Common myeloid progenitor, CD34-positive (primary cell): ENCODE results near the gene SEC61A1.

Source experiments
- CTCF ChIA-PET: fragments of 350-600 bp; sonication (Branson Sonifier 250); formaldehyde crosslinking; loops from one replicate; lab custom pipeline; 2021; ENCODE audit warnings: antibody characterized with exemption; lab: Charles Lee
- POLR2A ChIA-PET: fragments of 350-600 bp; sonication (Branson Sonifier 250); formaldehyde crosslinking; loops from one replicate; lab custom pipeline; 2021; ENCODE audit warnings: antibody characterized with exemption; lab: Charles Lee
- DNase-seq, 3 donors: peaks; one replicate each; pipeline versions ENCODE4 v3.0.0 to v3.0.0-alpha.2; 2013
- H3K27ac ChIP-seq, 2 experiments: 1 replicate in 1 of 2; 2 replicates in 1 of 2; pipeline ENCODE4 v1.7.0; 2013; ENCODE audit warnings: inconsistent platforms in 2 of 2, low read length in 2 of 2, mild to moderate bottlenecking in 2 of 2, low read depth in 1 of 2, moderate library complexity in 1 of 2; ENCODE audit not compliant: severe bottlenecking in 2 of 2, insufficient read depth in 1 of 2, poor library complexity in 1 of 2
- H3K27me3 ChIP-seq, 5 experiments: replicated peaks in 2 of 5; 1 replicate in 3 of 5; 2 replicates in 2 of 5; pipeline versions ENCODE4 v1.6.1 to v1.7.0; 2013; ENCODE audit warnings: low read length in 4 of 5, mild to moderate bottlenecking in 2 of 5, moderate library complexity in 2 of 5, inconsistent platforms in 1 of 5; ENCODE audit not compliant: insufficient read depth in 5 of 5, control insufficient read depth in 4 of 5
- H3K36me3 ChIP-seq, 4 experiments: 1 replicate in 2 of 4; 2 replicates in 2 of 4; pipeline versions ENCODE4 v1.6.1 to v1.7.0; 2013; ENCODE audit warnings: low read length in 3 of 4, control low read depth in 1 of 4, mild to moderate bottlenecking in 1 of 4; ENCODE audit not compliant: control insufficient read depth in 4 of 4, insufficient read depth in 4 of 4
- H3K4me1 ChIP-seq, 4 experiments: 1 replicate in 3 of 4; 2 replicates in 1 of 4; pipeline versions ENCODE4 v1.6.1 to v1.7.1; 2013; ENCODE audit warnings: low read length in 3 of 4, mild to moderate bottlenecking in 3 of 4, control low read depth in 1 of 4, inconsistent platforms in 1 of 4, moderate library complexity in 1 of 4; ENCODE audit not compliant: control insufficient read depth in 4 of 4, insufficient read depth in 4 of 4; ENCODE audit errors: control extremely low read depth in 1 of 4
- H3K4me3 ChIP-seq, 7 experiments: 1 replicate in 4 of 7; 2 replicates in 3 of 7; pipeline versions ENCODE4 v1.5.1 to v1.7.0; 2013; ENCODE audit warnings: mild to moderate bottlenecking in 7 of 7, low read length in 6 of 7, moderate library complexity in 6 of 7, inconsistent platforms in 2 of 7, low read depth in 2 of 7, control low read depth in 1 of 7; ENCODE audit not compliant: insufficient read depth in 4 of 7, control insufficient read depth in 1 of 7; ENCODE audit errors: extremely low read depth in 1 of 7
- H3K9me3 ChIP-seq, 5 experiments: 1 replicate in 4 of 5; 2 replicates in 1 of 5; pipeline versions ENCODE4 v1.6.1 to v1.7.1; 2013; ENCODE audit warnings: low read length in 4 of 5, mild to moderate bottlenecking in 2 of 5, inconsistent platforms in 1 of 5, low read depth in 1 of 5, moderate library complexity in 1 of 5; ENCODE audit not compliant: control insufficient read depth in 4 of 5, insufficient read depth in 2 of 5; ENCODE audit errors: control extremely low read depth in 1 of 5
- WGBS: methylation state at CpG from one replicate; pipeline ENCODE4 v1.1.5; 2013; ENCODE audit not compliant: insufficient coverage; 5-methylcytosine and 5-hydroxymethylcytosine counted together

The SEC61A1 gene

DNA sequence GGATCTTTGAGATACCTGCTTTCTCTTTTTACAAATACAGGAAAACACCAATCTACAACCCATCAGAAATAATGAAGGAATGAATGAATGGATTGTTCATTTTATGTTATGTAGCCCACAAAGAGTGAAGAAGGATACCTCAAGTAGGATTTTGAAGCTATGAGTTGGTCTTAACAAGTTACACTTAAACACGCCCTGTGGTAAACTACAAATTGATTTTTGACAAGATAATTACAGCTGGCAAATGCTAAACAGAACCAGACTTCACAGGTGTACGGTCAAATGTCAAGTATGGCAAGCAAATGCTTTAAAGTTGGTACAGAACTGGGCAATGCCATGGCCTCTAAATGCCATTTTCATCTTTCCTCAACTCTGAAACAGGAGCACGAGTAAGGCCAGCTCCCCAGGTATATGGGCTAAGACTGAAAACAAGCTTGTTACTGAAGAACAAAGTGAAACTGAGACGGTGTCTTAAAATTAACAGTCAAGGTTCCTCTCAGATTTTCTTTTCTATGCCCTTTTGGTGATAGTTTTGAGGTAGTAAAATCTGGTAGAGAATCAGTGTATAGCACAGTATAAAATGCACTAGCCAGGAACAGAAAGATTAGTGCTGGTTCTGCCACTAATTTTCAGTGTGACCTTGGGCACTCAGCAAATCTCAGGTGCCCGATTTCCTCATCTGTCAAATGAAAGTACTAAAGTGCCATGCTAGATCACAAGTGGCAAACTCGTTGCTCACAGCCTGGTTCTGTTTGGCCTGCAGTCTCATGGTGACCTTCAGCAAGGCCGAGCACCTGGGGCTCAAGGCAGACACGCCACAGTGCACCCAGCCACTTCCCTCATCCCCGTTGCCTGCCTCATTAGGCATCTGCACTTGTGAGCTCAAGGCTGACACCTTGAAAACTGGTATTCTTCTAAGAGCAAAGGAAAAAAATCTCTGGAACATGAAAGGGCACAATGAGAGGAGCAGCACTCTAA is 61.9 kb downstream of the SEC61A1 start:
- Histone ChIP-seq H3K36me3 (peaks cover 4 to 61% (median 41%) of the 10 kb centered on the region in 4 experiments), H3K27ac (no peak overlapping the region), H3K27me3 (no peaks in the 10 kb centered on the region), H3K4me1 (peaks cover 0 to 4% (median 0%) of the 10 kb centered on the region in 4 experiments), H3K4me3 (no peak overlapping the region), H3K9me3 (no peaks in the 10 kb centered on the region)
- WGBS = 98% methylated on average over 9 of the region's 9 CpGs
- POLR2A ChIA-PET = no interaction called here
- DNase-seq = no peak
- CTCF ChIA-PET = interaction anchor here (0.8 kb wide), 1 partner anchor 21 kb away, joined by 3 read pairs; no protein-coding TSS in a partner anchor
